Caco-2 (cell line): ENCODE measurements around the gene FBRS. TPM values are rescaled to one million over a fixed set of nuclear protein-coding genes. Genes with fewer than 3 reads are reported as not detected.
A peak's percentile ranks its signal among the peaks of the same experiment; 100 is the strongest.
"Not testable (repeated sequence)": the region's sequence is repeated elsewhere in the genome, so short reads cannot be mapped to it uniquely, and the experiment has no call there.

Experiments used
- BruUV-seq: library from RNA; stranded (reverse); fragments of 400-500 nt; replicated peaks from 2 replicates; lab custom pipeline; 2021; lab: Mats Ljungman, UMichigan
- CTCF ChIA-PET: fragments of 300-600 bp; sonication (Branson Sonifier 250); formaldehyde crosslinking; loops from one replicate; lab custom pipeline; 2022; ENCODE audit warnings: antibody characterized with exemption; lab: Charles Lee
- POLR2A ChIA-PET: fragments of 300-600 bp; sonication (Branson Sonifier 250); formaldehyde crosslinking; loops from one replicate; lab custom pipeline; 2022; ENCODE audit warnings: antibody characterized with exemption; lab: Charles Lee
- DNase-seq, 2 experiments: peaks; one replicate each; pipeline versions ENCODE4 v3.0.0 to v3.0.0-alpha.2; 2020 to 2022
- H3K27me3 ChIP-seq: replicated peaks from 2 replicates; pipeline ENCODE4 v1.6.0; 2011; ENCODE audit warnings: low read length; ENCODE audit not compliant: control insufficient read depth, insufficient read depth
- H3K36me3 ChIP-seq: 2 replicates; pipeline ENCODE4 v1.5.1; 2011; ENCODE audit warnings: low read length; ENCODE audit not compliant: control insufficient read depth, insufficient read depth
- H3K4me1 ChIP-seq: fragments of 250-450 bp; sonication (Bioruptor Pico); 2 replicates; pipeline ENCODE4 v1.5.1; 2020; ENCODE audit warnings: mild to moderate bottlenecking
- H3K4me3 ChIP-seq: 2 replicates; pipeline ENCODE4 v1.5.1; 2011; ENCODE audit warnings: low read depth, mild to moderate bottlenecking, control low read depth, low read length
- H3K9me3 ChIP-seq: fragments of 250-450 bp; sonication (Bioruptor Pico); 2 replicates; pipeline ENCODE4 v1.5.1; 2020; ENCODE audit warnings: mild to moderate bottlenecking, moderate library complexity
- H3K27ac Mint-ChIP-seq: one replicate; pipeline ENCODE4 v1.8.0; 2022; ENCODE audit warnings: mixed read lengths; ENCODE audit not compliant: unreplicated experiment
- H3K27me3 Mint-ChIP-seq: one replicate; pipeline ENCODE4 v1.8.0; 2022; ENCODE audit warnings: mixed read lengths; ENCODE audit not compliant: insufficient read depth, unreplicated experiment
- H3K36me3 Mint-ChIP-seq: one replicate; pipeline ENCODE4 v1.8.0; 2022; ENCODE audit warnings: mild to moderate bottlenecking, mixed read lengths; ENCODE audit not compliant: insufficient read depth, unreplicated experiment
- H3K4me1 Mint-ChIP-seq: one replicate; pipeline ENCODE4 v1.8.0; 2022; ENCODE audit warnings: low read depth, mixed read lengths; ENCODE audit not compliant: unreplicated experiment
- H3K4me3 Mint-ChIP-seq: one replicate; pipeline ENCODE4 v1.8.0; 2022; ENCODE audit warnings: mild to moderate bottlenecking, moderate library complexity, mixed read lengths; ENCODE audit not compliant: unreplicated experiment
- H3K9me3 Mint-ChIP-seq: one replicate; pipeline ENCODE4 v1.8.0; 2022; ENCODE audit warnings: mixed read lengths; ENCODE audit not compliant: unreplicated experiment
- CTCF ChIP-seq, 2 experiments: fragments of 200-600 bp in 1 of 2; IDR thresholded peaks; 1 replicate in 1 of 2; 2 replicates in 1 of 2; pipeline versions ENCODE4 v1.5.1 to v1.8.0; 2011 to 2022; ENCODE audit warnings: antibody characterized with exemption in 1 of 2, control low read depth in 1 of 2, inconsistent platforms in 1 of 2, low read depth in 1 of 2, low read length in 1 of 2, mild to moderate bottlenecking in 1 of 2, moderate library complexity in 1 of 2; ENCODE audit not compliant: insufficient read depth in 1 of 2, severe bottlenecking in 1 of 2, unreplicated experiment in 1 of 2
- intact Hi-C: fragments of 100-400 bp; cut with micrococcal nuclease; formaldehyde crosslinking; loops from one replicate; pipeline ENCODE4 v1.10.0; 2022; ENCODE audit not compliant: unreplicated experiment
- total RNA-seq: library from RNA; stranded (reverse); gene quantifications from 2 replicates; pipeline ENCODE4 v1.2.3, GENCODE V29; 2022

Gene FBRS
- total RNA-seq, 1 experiment from 2014 or later, result 46.1 TPM

GRCh38 chr16:30636599-30636998 is 21.6 kb upstream of the FBRS start:
- Mint-ChIP-seq H3K4me1 (no peaks in the 10 kb centered on the region), H3K27me3 (no peaks in the 10 kb centered on the region), H3K27ac (no peak overlapping the region), H3K36me3 (peaks cover 9% of the 10 kb centered on the region), H3K9me3 (no peaks in the 10 kb centered on the region), H3K4me3 (no peak overlapping the region)
- H3K9me3 ChIP-seq, result no peaks in the 10 kb centered on the region
- CTCF ChIA-PET, result interaction anchor here (0.7 to 1.5 kb wide), 3 partner anchors 207 to 601 kb away, joined by 7 read pairs; partner anchors contain the start of gene DCTPP1
- DNase-seq, result no peak
- intact Hi-C loops, result no loop called here
- no peak for TF ChIP-seq CTCF (IDR thresholded peaks at IDR 0.05; ENCODE audit: insufficient read depth in 1 of 2, low read depth in 1 of 2, low read length in 1 of 2, severe bottlenecking in 1 of 2, unreplicated experiment in 1 of 2)
- no peak overlapping the region for H3K4me3 ChIP-seq
- no peaks in the 10 kb centered on the region for H3K36me3 ChIP-seq
- POLR2A ChIA-PET, result no interaction called here
- H3K27me3 ChIP-seq, result no peaks in the 10 kb centered on the region
- no TSS peak for BruUV-seq
- no peaks in the 10 kb centered on the region for H3K4me1 ChIP-seq

- BruUV-seq, DNase-seq, POLR2A ChIA-PET, H3K4me3 ChIP-seq, H3K36me3 ChIP-seq, H3K9me3 ChIP-seq, H3K4me1 Mint-ChIP-seq, H3K27ac Mint-ChIP-seq, H3K9me3 Mint-ChIP-seq, H3K4me1 ChIP-seq, H3K4me3 Mint-ChIP-seq, H3K36me3 Mint-ChIP-seq, intact Hi-C loops, H3K27me3 ChIP-seq, H3K27me3 Mint-ChIP-seq: not testable (repeated sequence)
- CTCF ChIA-PET, result interaction anchor here (0.7 to 1.5 kb wide), 3 partner anchors 22 to 602 kb away, joined by 3 to 7 read pairs (median 7); partner anchors contain the start of genes DCTPP1 and FBRS
These were observed 21.1 kb upstream of the FBRS start for GRCh38 chr16:30637139-30637538.

- Mint-ChIP-seq H3K9me3 (no peaks in the 10 kb centered on the region), H3K4me1 (no peaks in the 10 kb centered on the region), H3K4me3 (no peak overlapping the region), H3K27ac (no peak overlapping the region), H3K27me3 (no peaks in the 10 kb centered on the region), H3K36me3 (peaks cover 9% of the 10 kb centered on the region)
- no peak overlapping the region for H3K4me3 ChIP-seq
- peak; percentile 32 to 64 for TF ChIP-seq CTCF (IDR thresholded peaks at IDR 0.05; ENCODE audit: insufficient read depth in 1 of 2, low read depth in 1 of 2, low read length in 1 of 2, severe bottlenecking in 1 of 2, unreplicated experiment in 1 of 2)
- DNase-seq, result peak in 1 of 2 experiments; percentile 59
- CTCF ChIA-PET, result interaction anchor here (0.6 to 1.5 kb wide), 6 partner anchors 13 to 526 kb away, joined by 3 to 7 read pairs (median 4); partner anchors contain the start of genes DCTPP1, FBRS and PRR14
- no peaks in the 10 kb centered on the region for H3K36me3 ChIP-seq
- intact Hi-C loops, result no loop called here
- H3K4me1 ChIP-seq, result no peaks in the 10 kb centered on the region
- POLR2A ChIA-PET, result interaction anchor here (0.6 kb wide), 2 partner anchors 51 to 103 kb away, joined by 4 to 6 read pairs; no protein-coding TSS in a partner anchor
- no peaks in the 10 kb centered on the region for H3K27me3 ChIP-seq
- no TSS peak for BruUV-seq
- H3K9me3 ChIP-seq, result no peaks in the 10 kb centered on the region
These were observed 20.3 kb upstream of the FBRS start for GRCh38 chr16:30637944-30638343.
